HG02610 (cell line): ENCODE data around the gene TRABD2B.

Experiments
- ATAC-seq: cut with Tn5 transposase; IDR thresholded peaks from one replicate; pipeline ENCODE4 v1.9.1; 2021; ENCODE audit warnings: mild to moderate bottlenecking, moderate library complexity; ENCODE audit not compliant: unreplicated experiment

The TRABD2B gene

GRCh38 chr1:47938520-47938919 is 58.7 kb downstream of the TRABD2B start:
- ATAC-seq, result no peak

GRCh38 chr1:47937586-47938254 is 59.5 kb downstream of the TRABD2B start:
- ATAC-seq, result no peak

GRCh38 chr1:47936916-47937551 is 60.2 kb downstream of the TRABD2B start:
- ATAC-seq, result no peak

GRCh38 chr1:47935856-47936255 is 61.3 kb downstream of the TRABD2B start:
- no peak for ATAC-seq

GRCh38 chr1:47935163-47935562 is 62.0 kb downstream of the TRABD2B start:
- ATAC-seq, result no peak

GRCh38 chr1:47934243-47934805 is 62.9 kb downstream of the TRABD2B start:
- no peak for ATAC-seq

- no peak for ATAC-seq
Measured at GRCh38 chr1:47932743-47933142, 64.4 kb downstream of the TRABD2B start.

GRCh38 chr1:47931395-47931794 is 65.8 kb downstream of the TRABD2B start:
- ATAC-seq, result no peak

GRCh38 chr1:47930210-47930840 is 66.9 kb downstream of the TRABD2B start:
- ATAC-seq, result no peak

- ATAC-seq, result no peak
Measured at GRCh38 chr1:47927165-47927564, 70.0 kb downstream of the TRABD2B start.

- ATAC-seq, result no peak
Measured at GRCh38 chr1:47926461-47926999, 70.7 kb downstream of the TRABD2B start.

GRCh38 chr1:47924270-47925048 is 72.7 kb downstream of the TRABD2B start:
- no peak for ATAC-seq

GRCh38 chr1:47921935-47922415 is 75.2 kb downstream of the TRABD2B start:
- no peak for ATAC-seq

GRCh38 chr1:47919113-47919833 is 77.9 kb downstream of the TRABD2B start:
- no peak for ATAC-seq

GRCh38 chr1:47918257-47918867 is 78.8 kb downstream of the TRABD2B start:
- ATAC-seq, result no peak

- ATAC-seq, result no peak
Measured at GRCh38 chr1:47917687-47918086, 79.5 kb downstream of the TRABD2B start.

- no peak for ATAC-seq
Measured at GRCh38 chr1:47915677-47916353, 81.4 kb downstream of the TRABD2B start.

- no peak for ATAC-seq
Measured at GRCh38 chr1:47914952-47915676, 82.1 kb downstream of the TRABD2B start.
